ENCODE data around the gene NECTIN1.

The NECTIN1 gene

DNA sequence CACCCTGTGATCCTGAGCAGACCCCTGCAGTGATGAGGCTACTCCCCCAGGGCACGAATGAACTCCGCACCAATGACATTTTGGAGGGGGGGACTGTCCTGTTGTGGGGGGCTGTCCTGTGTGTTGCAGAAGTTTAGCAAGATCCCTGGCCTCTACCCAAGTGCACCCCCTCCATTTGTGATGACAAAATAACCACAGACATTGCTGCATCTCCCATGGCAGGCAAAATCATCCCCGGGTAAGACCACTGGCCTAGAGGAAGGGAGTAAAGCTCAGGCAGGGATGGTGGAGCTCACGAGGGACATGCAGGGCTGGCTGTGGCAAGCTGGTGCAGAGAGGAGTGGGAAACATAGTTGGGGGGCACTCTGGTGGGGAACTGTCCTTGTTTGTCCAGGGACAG lies 40.6 kb downstream of the NECTIN1 start:
- no peak overlapping the region for H3K9ac ChIP-seq (ENCODE audit: low read length)
- H3K79me2 ChIP-seq (ENCODE audit: low read length) = peaks cover 99% of the 10 kb centered on the region
- H2AFZ ChIP-seq (ENCODE audit: low read depth, low read length) = no peak overlapping the region
- H3K4me2 ChIP-seq (ENCODE audit: low read length) = 0 out of 2 replicates have a peak overlapping the region, but pooled peaks have one; percentile 13
- H4K20me1 ChIP-seq (ENCODE audit: insufficient read depth, low read length) = peaks cover 76% of the 10 kb centered on the region
- H3K27ac ChIP-seq (ENCODE audit: low read length) = no peak overlapping the region
- no peaks in the 10 kb centered on the region for H3K27me3 ChIP-seq (ENCODE audit: low read depth, low read length)
- no peaks in the 10 kb centered on the region for H3K9me3 ChIP-seq (ENCODE audit: insufficient read depth, low read length)
- TF ChIP-seq, protein P1, sequence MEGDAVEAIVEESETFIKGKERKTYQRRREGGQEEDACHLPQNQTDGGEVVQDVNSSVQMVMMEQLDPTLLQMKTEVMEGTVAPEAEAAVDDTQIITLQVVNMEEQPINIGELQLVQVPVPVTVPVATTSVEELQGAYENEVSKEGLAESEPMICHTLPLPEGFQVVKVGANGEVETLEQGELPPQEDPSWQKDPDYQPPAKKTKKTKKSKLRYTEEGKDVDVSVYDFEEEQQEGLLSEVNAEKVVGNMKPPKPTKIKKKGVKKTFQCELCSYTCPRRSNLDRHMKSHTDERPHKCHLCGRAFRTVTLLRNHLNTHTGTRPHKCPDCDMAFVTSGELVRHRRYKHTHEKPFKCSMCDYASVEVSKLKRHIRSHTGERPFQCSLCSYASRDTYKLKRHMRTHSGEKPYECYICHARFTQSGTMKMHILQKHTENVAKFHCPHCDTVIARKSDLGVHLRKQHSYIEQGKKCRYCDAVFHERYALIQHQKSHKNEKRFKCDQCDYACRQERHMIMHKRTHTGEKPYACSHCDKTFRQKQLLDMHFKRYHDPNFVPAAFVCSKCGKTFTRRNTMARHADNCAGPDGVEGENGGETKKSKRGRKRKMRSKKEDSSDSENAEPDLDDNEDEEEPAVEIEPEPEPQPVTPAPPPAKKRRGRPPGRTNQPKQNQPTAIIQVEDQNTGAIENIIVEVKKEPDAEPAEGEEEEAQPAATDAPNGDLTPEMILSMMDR (IDR thresholded peaks at IDR 0.05; ENCODE audit: low read depth, low read length) = no peak
- TF ChIP-seq EZH2phosphoT487 (IDR thresholded peaks at IDR 0.05; ENCODE audit: low read depth) = no peak
- H3K36me3 ChIP-seq (replicated peaks; ENCODE audit: low read depth, low read length) = peaks cover 4% of the 10 kb centered on the region
- H3K4me1 ChIP-seq (ENCODE audit: low read length) = peaks cover 49% of the 10 kb centered on the region
- no peak overlapping the region for H3K4me3 ChIP-seq (ENCODE audit: low read length)

- Histone ChIP-seq H3K27ac (ENCODE audit: low read length) (no peak overlapping the region), H4K20me1 (ENCODE audit: insufficient read depth, low read length) (peaks cover 79% of the 10 kb centered on the region)
Measured at GRCh38 chr11:119687373-119688046, 41.5 kb downstream of the NECTIN1 start.

GRCh38 chr11:119686177-119686882 lies 42.7 kb downstream of the NECTIN1 start:
- Histone ChIP-seq H3K9ac (ENCODE audit: low read length) (no peak overlapping the region), H3K27ac (ENCODE audit: low read length) (no peak overlapping the region), H4K20me1 (ENCODE audit: insufficient read depth, low read length) (peaks cover 80% of the 10 kb centered on the region), H3K9me3 (ENCODE audit: insufficient read depth, low read length) (no peaks in the 10 kb centered on the region), H2AFZ (ENCODE audit: low read depth, low read length) (no peak overlapping the region), H3K4me2 (ENCODE audit: low read length) (no peak overlapping the region), H3K4me1 (ENCODE audit: low read length) (peaks cover 29% of the 10 kb centered on the region), H3K79me2 (ENCODE audit: low read length) (peaks cover 99% of the 10 kb centered on the region), H3K36me3 (replicated peaks; ENCODE audit: low read depth, low read length) (peaks cover 4% of the 10 kb centered on the region), H3K27me3 (ENCODE audit: low read depth, low read length) (no peaks in the 10 kb centered on the region), H3K4me3 (ENCODE audit: low read length) (no peak overlapping the region)
- no peak for TF ChIP-seq EZH2phosphoT487 (IDR thresholded peaks at IDR 0.05; ENCODE audit: low read depth)
- TF ChIP-seq, protein P1 (IDR thresholded peaks at IDR 0.05; ENCODE audit: low read depth, low read length) = no peak

More at GRCh38 chr11:119687373-119688046, 41.5 kb downstream of the NECTIN1 start:
- Histone ChIP-seq H3K9ac (ENCODE audit: low read length) (no peak overlapping the region), H3K4me2 (ENCODE audit: low read length) (peak overlapping the region; percentile 13), H3K4me3 (ENCODE audit: low read length) (no peak overlapping the region), H3K36me3 (replicated peaks; ENCODE audit: low read depth, low read length) (peaks cover 4% of the 10 kb centered on the region), H2AFZ (ENCODE audit: low read depth, low read length) (no peak overlapping the region), H3K27me3 (ENCODE audit: low read depth, low read length) (no peaks in the 10 kb centered on the region), H3K9me3 (ENCODE audit: insufficient read depth, low read length) (no peaks in the 10 kb centered on the region), H3K4me1 (ENCODE audit: low read length) (peaks cover 41% of the 10 kb centered on the region), H3K79me2 (ENCODE audit: low read length) (peaks cover 99% of the 10 kb centered on the region)
- TF ChIP-seq EZH2phosphoT487 (IDR thresholded peaks at IDR 0.05; ENCODE audit: low read depth) = no peak
- TF ChIP-seq, protein P1 (IDR thresholded peaks at IDR 0.05; ENCODE audit: low read depth, low read length) = no peak

DNA sequence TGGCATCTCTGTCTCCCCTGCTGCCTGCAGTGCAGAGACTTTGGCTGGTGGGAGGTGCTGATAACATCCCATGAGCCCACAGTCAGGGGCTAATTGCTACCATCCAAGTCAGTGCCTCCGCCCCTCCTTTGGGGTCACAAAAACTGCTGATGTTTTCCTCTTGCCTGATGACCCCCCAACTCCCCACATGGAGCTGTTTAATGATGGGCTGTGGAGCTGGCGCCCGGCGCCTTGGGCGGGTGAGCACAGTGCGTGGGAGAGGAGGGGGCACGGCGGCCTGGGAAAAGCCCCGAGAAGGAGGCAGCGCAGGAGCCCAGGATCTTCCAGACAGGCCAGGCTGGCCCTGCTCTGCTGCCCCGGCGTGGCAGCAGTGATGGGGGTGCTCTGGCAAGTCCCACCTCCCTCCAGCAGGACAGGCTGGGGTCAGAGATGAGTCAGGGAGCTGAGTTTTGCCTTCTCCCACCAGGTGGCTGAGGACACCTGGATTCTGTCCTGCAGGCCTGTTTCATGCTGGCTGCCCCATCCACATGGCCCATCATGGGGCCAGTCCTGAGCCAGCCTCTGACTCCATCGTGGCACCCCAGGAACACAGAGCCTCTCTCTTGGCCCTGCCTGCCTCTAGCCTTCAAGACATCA lies 43.8 kb downstream of the NECTIN1 start:
- Histone ChIP-seq H3K79me2 (ENCODE audit: low read length) (peaks cover 99% of the 10 kb centered on the region), H3K36me3 (replicated peaks; ENCODE audit: low read depth, low read length) (peaks cover 7% of the 10 kb centered on the region), H3K9me3 (ENCODE audit: insufficient read depth, low read length) (no peaks in the 10 kb centered on the region), H3K9ac (ENCODE audit: low read length) (no peak overlapping the region), H3K4me1 (ENCODE audit: low read length) (peaks cover 32% of the 10 kb centered on the region), H2AFZ (ENCODE audit: low read depth, low read length) (no peak overlapping the region), H3K4me2 (ENCODE audit: low read length) (no peak overlapping the region), H4K20me1 (ENCODE audit: insufficient read depth, low read length) (peaks cover 80% of the 10 kb centered on the region), H3K27me3 (ENCODE audit: low read depth, low read length) (no peaks in the 10 kb centered on the region), H3K27ac (ENCODE audit: low read length) (no peak overlapping the region), H3K4me3 (ENCODE audit: low read length) (no peak overlapping the region)
- TF ChIP-seq, protein P1 (IDR thresholded peaks at IDR 0.05; ENCODE audit: low read depth, low read length) = no peak
- TF ChIP-seq EZH2phosphoT487 (IDR thresholded peaks at IDR 0.05; ENCODE audit: low read depth) = no peak
